ENCODE results near the gene IL23R.

IL23R gene

GRCh38 chr1:67148516-67149178 lies 17.6 kb upstream of the IL23R start:
- DNase-seq (ENCODE audit: low read depth), result no peak

DNA sequence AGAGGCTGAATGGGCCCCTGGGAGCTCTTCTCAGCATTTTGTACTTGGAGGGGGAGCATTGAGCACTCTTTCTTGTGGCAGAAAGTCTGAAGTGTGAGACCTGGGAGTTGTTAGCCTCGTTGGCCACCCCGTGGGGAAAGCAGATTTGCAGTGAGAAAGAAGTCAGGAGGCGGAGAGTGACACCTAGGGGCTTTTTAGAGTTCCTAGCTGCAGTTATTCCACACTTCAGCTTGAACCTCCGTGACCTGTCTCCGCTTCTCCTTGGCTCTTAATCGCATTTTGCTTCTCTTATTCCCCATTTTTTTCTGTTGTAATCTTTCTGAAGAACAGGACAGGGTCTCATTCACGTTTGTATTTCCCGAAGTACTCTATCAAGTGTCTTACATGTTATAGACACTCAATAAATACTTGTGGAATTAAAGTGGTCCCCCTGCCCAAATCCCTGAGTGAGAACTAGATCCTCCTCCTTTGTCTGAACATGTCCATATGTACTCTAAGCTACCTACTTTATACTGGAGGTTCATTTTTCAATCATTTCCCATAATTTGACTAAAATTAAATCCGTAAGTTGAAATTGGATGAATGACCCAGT lies 17.0 kb upstream of the IL23R start:
- peak; percentile 27 for DNase-seq (ENCODE audit: low read depth)

GRCh38 chr1:67150931-67151330 lies 15.3 kb upstream of the IL23R start:
- DNase-seq (ENCODE audit: low read depth), result no peak

DNA sequence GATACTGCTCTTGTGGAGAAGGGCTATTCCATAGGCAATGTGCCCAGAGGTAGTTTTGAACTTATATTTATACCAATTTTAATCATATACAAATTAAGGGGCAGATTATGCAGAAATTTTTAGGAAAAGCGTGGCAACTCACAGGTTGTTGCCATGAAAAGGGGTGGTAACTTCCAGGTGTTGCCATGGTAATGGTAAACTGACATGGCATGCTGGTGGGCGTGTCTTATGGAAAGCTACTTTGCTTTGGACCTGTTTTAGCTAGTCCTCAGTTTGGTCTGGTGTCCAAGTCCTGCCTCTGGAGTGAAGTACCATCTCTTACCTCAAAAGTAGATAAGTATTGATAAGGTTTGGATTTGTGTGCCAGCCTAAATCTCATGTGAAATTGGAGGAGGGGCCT lies 7.9 kb upstream of the IL23R start:
- no peak for DNase-seq (ENCODE audit: low read depth)

- DNase-seq (ENCODE audit: low read depth), result no peak
Observed at GRCh38 chr1:67159233-67159632, 7.0 kb upstream of the IL23R start.

GRCh38 chr1:67162954-67163353 lies 3.3 kb upstream of the IL23R start:
- DNase-seq (ENCODE audit: low read depth), result no peak

- DNase-seq (ENCODE audit: low read depth), result no peak
Observed at GRCh38 chr1:67165468-67166041, 699 bp upstream of the IL23R start.

GRCh38 chr1:67169496-67169895 lies 3.2 kb downstream of the IL23R start:
- no peak for DNase-seq (ENCODE audit: low read depth)

DNA sequence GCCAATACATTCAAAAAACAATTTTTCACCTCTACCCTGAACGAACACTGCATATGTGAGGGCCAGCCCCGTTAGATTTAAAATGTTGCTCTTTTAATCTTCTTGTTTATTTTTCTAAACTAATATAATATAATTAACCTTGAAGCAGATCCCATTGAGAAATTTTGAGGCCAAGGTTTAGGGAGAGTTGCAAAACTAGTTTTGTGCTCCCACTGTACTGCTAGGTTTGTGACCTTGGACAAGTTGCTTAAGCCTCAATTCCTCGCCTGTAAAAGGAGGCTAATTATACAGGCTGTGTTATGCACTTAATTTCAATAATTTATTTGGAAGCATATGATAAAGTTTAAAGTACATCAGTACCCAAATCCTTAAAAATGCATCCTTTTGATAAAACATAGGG lies 3.7 kb downstream of the IL23R start:
- no peak for DNase-seq (ENCODE audit: low read depth)

- DNase-seq (ENCODE audit: low read depth), result no peak
Observed at GRCh38 chr1:67170751-67171573, 4.7 kb downstream of the IL23R start.

GRCh38 chr1:67171574-67171955 lies 5.3 kb downstream of the IL23R start:
- DNase-seq (ENCODE audit: low read depth), result no peak

GRCh38 chr1:67171978-67172377 lies 5.7 kb downstream of the IL23R start:
- no peak for DNase-seq (ENCODE audit: low read depth)

- no peak for DNase-seq (ENCODE audit: low read depth)
Observed at GRCh38 chr1:67173988-67174387, 7.7 kb downstream of the IL23R start.

- DNase-seq (ENCODE audit: low read depth), result no peak
Observed at GRCh38 chr1:67174716-67175284, 8.5 kb downstream of the IL23R start.

DNA sequence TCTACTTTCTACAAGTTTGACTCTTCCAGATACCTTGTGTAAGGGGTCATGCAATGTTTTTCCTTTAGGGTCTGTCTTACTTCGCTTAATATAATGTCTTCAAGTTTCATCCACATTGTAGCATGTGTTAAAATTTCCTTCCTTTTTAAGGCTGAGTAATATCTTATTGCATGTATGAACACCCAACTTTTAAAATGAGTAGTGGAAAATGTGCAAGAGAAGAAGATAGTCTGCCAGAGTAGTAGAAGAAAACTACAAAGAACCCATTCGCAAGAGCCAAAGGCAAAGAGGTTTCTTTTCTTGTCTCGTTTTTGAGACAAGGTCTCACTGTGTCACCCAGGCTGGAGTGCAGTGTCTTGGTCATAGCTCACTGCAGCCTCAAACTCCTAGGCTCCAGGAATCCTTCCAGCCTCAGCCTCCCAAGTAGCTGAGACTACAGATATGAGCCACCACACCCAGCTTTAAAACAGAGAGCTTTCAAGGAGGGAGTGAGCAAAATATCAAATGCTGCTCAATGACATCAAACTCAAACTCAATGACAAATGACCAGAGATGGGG lies 9.4 kb downstream of the IL23R start:
- DNase-seq (ENCODE audit: low read depth), result no peak

DNA sequence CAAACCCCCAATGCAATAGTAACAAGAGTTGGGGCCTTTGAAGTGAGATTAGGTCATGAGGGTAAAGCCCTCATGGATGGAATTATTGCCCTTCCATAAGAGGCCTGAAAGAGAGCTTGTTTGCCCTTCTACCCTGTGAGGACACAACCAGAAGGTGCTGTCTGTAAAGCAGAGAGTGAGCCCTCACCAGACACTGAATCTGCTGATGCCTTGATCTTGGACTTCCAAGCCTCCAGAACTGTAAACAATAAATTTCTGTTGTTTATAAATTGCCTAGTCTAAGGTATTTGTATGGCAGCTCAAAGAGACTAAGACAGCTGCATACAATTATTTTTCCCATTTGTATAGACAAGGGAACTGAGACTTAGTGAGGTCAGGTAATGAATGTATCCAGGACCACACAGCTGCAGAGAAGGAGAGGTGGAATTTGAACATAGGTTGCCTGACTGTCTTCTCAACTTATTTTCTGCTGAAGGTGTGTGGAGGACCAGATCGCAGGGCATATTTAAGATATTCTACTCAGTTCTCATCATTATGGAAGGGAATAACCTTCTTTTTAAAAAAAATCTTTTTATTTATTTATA lies 18.7 kb downstream of the IL23R start:
- DNase-seq (ENCODE audit: low read depth), result no peak

GRCh38 chr1:67188137-67188536 lies 21.9 kb downstream of the IL23R start:
- DNase-seq (ENCODE audit: low read depth), result no peak

- DNase-seq (ENCODE audit: low read depth), result no peak
Observed at GRCh38 chr1:67189953-67190352, 23.7 kb downstream of the IL23R start.

GRCh38 chr1:67190410-67190809 lies 24.2 kb downstream of the IL23R start:
- no peak for DNase-seq (ENCODE audit: low read depth)

GRCh38 chr1:67190942-67191341 lies 24.7 kb downstream of the IL23R start:
- no peak for DNase-seq (ENCODE audit: low read depth)

DNA sequence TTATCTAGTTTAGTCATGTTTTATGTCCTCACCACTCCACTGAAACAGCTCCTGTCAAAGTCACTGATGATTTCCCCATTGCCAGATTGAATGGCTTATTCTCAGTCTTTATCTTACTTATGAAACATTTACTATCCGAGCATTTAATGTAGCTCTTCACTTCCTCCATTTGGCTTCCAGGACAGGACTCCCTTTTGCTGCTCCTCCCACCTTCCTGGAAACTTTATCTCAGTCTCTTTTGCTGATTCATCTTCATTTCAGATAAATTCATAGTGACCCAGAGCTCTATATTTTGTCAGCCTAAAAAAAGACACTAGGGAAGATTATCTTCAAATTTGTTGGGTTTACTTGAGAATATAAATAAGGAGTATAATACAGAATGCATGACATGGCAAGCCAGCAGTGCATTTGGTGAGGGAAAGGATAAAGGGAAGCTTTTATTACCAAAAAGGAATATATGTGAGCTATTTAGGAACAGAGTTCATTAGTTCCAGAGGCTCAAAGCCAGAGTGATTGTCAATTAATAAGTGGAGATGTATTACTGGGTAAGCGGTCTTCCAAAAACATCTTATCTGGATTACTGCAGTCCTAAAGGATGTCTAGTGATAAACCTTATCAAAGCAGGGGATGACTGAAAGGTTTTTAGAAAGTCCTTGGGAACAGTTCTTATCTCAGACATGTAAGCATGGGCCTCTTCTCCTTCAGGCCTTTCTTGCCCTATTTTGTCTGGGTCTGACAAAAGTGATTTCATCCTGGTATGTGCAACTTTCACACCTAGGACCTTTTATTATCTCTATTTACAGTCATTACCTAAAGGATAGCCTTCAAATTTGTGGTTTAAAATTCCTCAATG lies 25.6 kb downstream of the IL23R start:
- no peak for DNase-seq (ENCODE audit: low read depth)
